Natural killer cell (primary cell): ENCODE results near the gene RNF11. TPM values are rescaled to one million over a fixed set of nuclear protein-coding genes. Genes with fewer than 3 reads are reported as not detected.
"Not testable (repeated sequence)": the region's sequence is repeated elsewhere in the genome, so short reads cannot be mapped to it uniquely, and the experiment has no call there.

Experiments
- ATAC-seq, 3 donors: fragments of 150-1000 bp in 2 of 3; fragments of 200-7000 bp in 1 of 3; cut with Tn5 transposase; 1 replicate in 1 of 3; 2 replicates in 2 of 3; pipeline ENCODE4 v1.10.0; 2021; ENCODE audit warnings: mild to moderate bottlenecking in 2 of 3, moderate library complexity in 2 of 3
- DNase-seq, 2 donors: peaks; one replicate each; pipeline versions ENCODE4 v3.0.0 to v3.0.0-alpha.2; 2013 to 2021; ENCODE audit warnings: mixed read lengths in 1 of 2
- H3K27ac ChIP-seq: one replicate; pipeline ENCODE4 v1.5.1; 2013; ENCODE audit warnings: mild to moderate bottlenecking, low read length
- H3K27me3 ChIP-seq: one replicate; pipeline ENCODE4 v1.6.1; 2013; ENCODE audit warnings: low read length; ENCODE audit not compliant: control insufficient read depth, insufficient read depth
- H3K36me3 ChIP-seq: one replicate; pipeline ENCODE4 v1.6.1; 2013; ENCODE audit warnings: low read length; ENCODE audit not compliant: control insufficient read depth, insufficient read depth
- H3K4me1 ChIP-seq: one replicate; pipeline ENCODE4 v1.6.1; 2013; ENCODE audit warnings: low read length; ENCODE audit not compliant: control insufficient read depth, insufficient read depth
- H3K4me3 ChIP-seq: one replicate; pipeline ENCODE4 v1.5.1; 2013; ENCODE audit warnings: low read length
- H3K9me3 ChIP-seq: one replicate; pipeline ENCODE4 v1.6.1; 2013; ENCODE audit warnings: low read length; ENCODE audit not compliant: control insufficient read depth, insufficient read depth
- H3K27ac Mint-ChIP-seq, 2 donors: one replicate each; pipeline ENCODE4 v1.8.0; 2022; ENCODE audit warnings: mild to moderate bottlenecking in 2 of 2, mixed read lengths in 2 of 2, moderate library complexity in 1 of 2
- H3K27me3 Mint-ChIP-seq, 2 donors: one replicate each; pipeline ENCODE4 v1.8.0; 2022; ENCODE audit warnings: low read depth in 2 of 2, mixed read lengths in 2 of 2
- H3K36me3 Mint-ChIP-seq: one replicate; pipeline ENCODE4 v1.8.0; 2022; ENCODE audit warnings: mixed read lengths
- H3K4me1 Mint-ChIP-seq, 2 donors: one replicate each; pipeline ENCODE4 v1.8.0; 2022; ENCODE audit warnings: mixed read lengths in 2 of 2
- H3K4me3 Mint-ChIP-seq: one replicate; pipeline ENCODE4 v1.8.0; 2022; ENCODE audit warnings: mild to moderate bottlenecking, moderate library complexity, mixed read lengths
- H3K9me3 Mint-ChIP-seq, 2 donors: one replicate each; pipeline ENCODE4 v1.8.0; 2022; ENCODE audit warnings: mixed read lengths in 2 of 2
- WGBS: methylation state at CpG from one replicate; pipeline ENCODE4 v1.1.7; 2013; ENCODE audit warnings: missing lambda C conversion rate; ENCODE audit not compliant: insufficient coverage; 5-methylcytosine and 5-hydroxymethylcytosine counted together
- intact Hi-C: fragments of 100-400 bp; cut with micrococcal nuclease; formaldehyde crosslinking; loops from one replicate; pipeline ENCODE4 v1.14.2; 2022
- total RNA-seq, 4 donors: library from RNA; stranded (reverse); fragments of 120-200 nt in 1 of 4; gene quantifications; one replicate each; pipeline versions ENCODE4 v1.2.3 to v1.2.4, GENCODE V29; 2013 to 2022
- TF ChIP-seq, protein P1 (sequence below): fragments of 200-600 bp; IDR thresholded peaks from one replicate; pipeline ENCODE4 v1.8.0; 2022; ENCODE audit warnings: antibody characterized with exemption

Gene RNF11
- total RNA-seq, 3 donors from 2014 or later (not counting 1 experiment from before 2014, with no cell fraction given), result 68.3 to 89.5 (median 68.4) TPM

DNA sequence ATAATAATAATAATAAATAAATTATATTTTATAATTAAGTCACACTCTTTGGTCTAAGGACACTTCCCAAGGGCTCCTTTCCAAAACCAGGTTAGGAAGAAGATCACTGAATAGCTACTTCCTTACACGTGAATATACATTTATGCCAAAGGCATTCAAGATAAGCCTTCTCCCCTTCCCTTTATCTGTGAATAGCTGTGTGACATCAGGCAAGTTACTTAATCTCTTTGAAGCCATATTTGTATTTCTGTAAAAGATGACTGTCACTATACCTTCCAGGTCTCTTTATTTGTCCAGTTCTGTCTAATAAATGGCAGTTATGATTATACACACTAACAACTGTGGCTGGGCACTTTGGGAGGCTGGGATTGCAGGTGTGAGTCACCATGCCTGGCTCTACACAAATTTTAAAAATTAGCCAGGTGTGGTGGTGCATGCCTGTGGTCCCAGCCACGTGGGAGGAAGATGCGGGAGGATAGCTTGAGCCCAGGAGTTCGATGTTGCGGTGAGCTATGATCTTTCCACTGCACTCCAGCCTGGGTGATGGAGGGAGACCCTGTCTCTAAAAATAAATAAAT, 5.5 kb upstream of the RNF11 start:
- DNase-seq (no peak), ATAC-seq (no peak)
- Histone ChIP-seq H3K4me3 (no peak overlapping the region), H3K4me1 (peaks cover 9% of the 10 kb centered on the region), H3K9me3 (no peaks in the 10 kb centered on the region), H3K27ac (no peak overlapping the region), H3K36me3 (no peaks in the 10 kb centered on the region), H3K27me3 (no peaks in the 10 kb centered on the region)
- Mint-ChIP-seq H3K27me3 (no peaks in the 10 kb centered on the region), H3K9me3 (no peaks in the 10 kb centered on the region), H3K4me3 (no peak overlapping the region), H3K4me1 (peaks cover 8 to 16% of the 10 kb centered on the region in 2 donors), H3K27ac (no peak overlapping the region), H3K36me3 (no peaks in the 10 kb centered on the region)
- TF ChIP-seq, protein P1, sequence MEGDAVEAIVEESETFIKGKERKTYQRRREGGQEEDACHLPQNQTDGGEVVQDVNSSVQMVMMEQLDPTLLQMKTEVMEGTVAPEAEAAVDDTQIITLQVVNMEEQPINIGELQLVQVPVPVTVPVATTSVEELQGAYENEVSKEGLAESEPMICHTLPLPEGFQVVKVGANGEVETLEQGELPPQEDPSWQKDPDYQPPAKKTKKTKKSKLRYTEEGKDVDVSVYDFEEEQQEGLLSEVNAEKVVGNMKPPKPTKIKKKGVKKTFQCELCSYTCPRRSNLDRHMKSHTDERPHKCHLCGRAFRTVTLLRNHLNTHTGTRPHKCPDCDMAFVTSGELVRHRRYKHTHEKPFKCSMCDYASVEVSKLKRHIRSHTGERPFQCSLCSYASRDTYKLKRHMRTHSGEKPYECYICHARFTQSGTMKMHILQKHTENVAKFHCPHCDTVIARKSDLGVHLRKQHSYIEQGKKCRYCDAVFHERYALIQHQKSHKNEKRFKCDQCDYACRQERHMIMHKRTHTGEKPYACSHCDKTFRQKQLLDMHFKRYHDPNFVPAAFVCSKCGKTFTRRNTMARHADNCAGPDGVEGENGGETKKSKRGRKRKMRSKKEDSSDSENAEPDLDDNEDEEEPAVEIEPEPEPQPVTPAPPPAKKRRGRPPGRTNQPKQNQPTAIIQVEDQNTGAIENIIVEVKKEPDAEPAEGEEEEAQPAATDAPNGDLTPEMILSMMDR, result no peak
- intact Hi-C loops, result no loop called here
- 82% methylated on average over 2 of the region's 5 CpGs for WGBS

DNA sequence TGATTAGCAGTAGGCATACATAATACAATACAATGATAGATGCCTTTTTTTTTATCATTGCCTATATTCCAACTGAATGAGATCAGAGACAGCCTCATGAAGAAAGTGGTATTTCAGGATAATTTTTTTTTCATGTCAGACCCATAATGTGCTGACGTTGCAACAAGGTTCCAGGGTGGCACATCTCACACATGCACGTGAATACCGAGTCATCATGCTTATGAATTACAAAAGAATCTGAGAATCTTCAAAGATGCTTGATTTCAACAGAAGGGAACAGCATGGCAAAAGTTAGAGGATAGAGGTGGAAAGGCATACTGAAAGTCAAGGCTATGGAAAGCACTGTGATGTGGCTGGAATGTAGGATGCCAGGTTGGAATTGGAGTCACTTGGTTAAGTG, 5.0 kb upstream of the RNF11 start:
- WGBS, result 84% methylated on average over 3 of the region's 3 CpGs
- Mint-ChIP-seq H3K4me3 (no peak overlapping the region), H3K27me3 (no peaks in the 10 kb centered on the region), H3K36me3 (no peaks in the 10 kb centered on the region), H3K27ac (no peak overlapping the region), H3K9me3 (no peaks in the 10 kb centered on the region), H3K4me1 (peaks cover 11 to 20% of the 10 kb centered on the region in 2 donors)
- H3K9me3 ChIP-seq, result no peaks in the 10 kb centered on the region
- H3K4me3 ChIP-seq, result no peak overlapping the region
- H3K4me1 ChIP-seq, result peaks cover 11% of the 10 kb centered on the region
- no peaks in the 10 kb centered on the region for H3K36me3 ChIP-seq
- TF ChIP-seq, protein P1, result no peak
- ATAC-seq, result no peak
- intact Hi-C loops, result no loop called here
- no peak overlapping the region for H3K27ac ChIP-seq
- no peaks in the 10 kb centered on the region for H3K27me3 ChIP-seq
- DNase-seq, result no peak

- H3K36me3 Mint-ChIP-seq, result no peaks in the 10 kb centered on the region
- Histone ChIP-seq H3K27ac (no peak overlapping the region), H3K9me3 (no peaks in the 10 kb centered on the region), H3K27me3 (no peaks in the 10 kb centered on the region), H3K4me3 (no peak overlapping the region), H3K36me3 (no peaks in the 10 kb centered on the region), H3K4me1 (peaks cover 12% of the 10 kb centered on the region)
- no peak for DNase-seq
- peaks cover 11 to 20% of the 10 kb centered on the region in 2 donors for H3K4me1 Mint-ChIP-seq
- no peaks in the 10 kb centered on the region for H3K27me3 Mint-ChIP-seq
- no peak overlapping the region for H3K4me3 Mint-ChIP-seq
- no peak for ATAC-seq
- intact Hi-C loops, result no loop called here
- TF ChIP-seq, protein P1, result no peak
- no peak overlapping the region for H3K27ac Mint-ChIP-seq
- H3K9me3 Mint-ChIP-seq, result no peaks in the 10 kb centered on the region
Observed at GRCh38 chr1:51231896-51232295, 4.2 kb upstream of the RNF11 start.

DNA sequence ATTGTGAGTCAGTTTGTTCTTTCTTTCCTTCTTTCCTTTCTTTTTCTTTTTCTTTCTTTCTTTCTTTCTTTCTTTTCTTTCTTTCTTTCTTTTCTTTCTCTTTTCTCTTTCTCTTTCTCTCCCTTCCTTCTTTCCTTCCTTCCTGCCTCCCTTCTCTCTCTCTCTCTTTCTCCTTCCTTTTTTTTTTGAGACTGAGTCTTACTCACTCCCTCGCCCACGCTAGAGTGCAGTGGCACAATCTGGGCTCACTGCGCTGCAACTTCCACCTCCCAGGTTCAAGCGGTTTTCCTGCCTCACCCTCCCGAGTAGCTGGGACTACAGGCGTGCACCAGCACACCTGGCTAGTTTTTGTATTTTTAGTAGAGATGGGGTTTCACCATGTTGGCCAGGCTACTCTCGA, 1.8 kb upstream of the RNF11 start:
- ATAC-seq, H3K36me3 ChIP-seq, H3K27me3 ChIP-seq, H3K4me3 Mint-ChIP-seq, H3K4me3 ChIP-seq, DNase-seq, H3K27me3 Mint-ChIP-seq, H3K27ac Mint-ChIP-seq, H3K9me3 Mint-ChIP-seq, intact Hi-C loops, H3K36me3 Mint-ChIP-seq, H3K9me3 ChIP-seq, H3K27ac ChIP-seq: not testable (repeated sequence)
- WGBS, result 84% methylated on average over 7 of the region's 7 CpGs
- peaks cover 21% of the 10 kb centered on the region for H3K4me1 ChIP-seq
- peaks cover 17 to 26% of the 10 kb centered on the region in 2 donors for H3K4me1 Mint-ChIP-seq
